Dermis microvascular lymphatic vessel endothelial cell (primary cell): ENCODE results near the gene HPN. TPM values are rescaled to one million over a fixed set of nuclear protein-coding genes. Genes with fewer than 3 reads are reported as not detected.
"Not testable (repeated sequence)": the region's sequence is repeated elsewhere in the genome, so short reads cannot be mapped to it uniquely, and the experiment has no call there.

Source experiments
- DNase-seq, 2 donors: peaks; one replicate each; pipeline versions ENCODE4 v3.0.0 to v3.0.0-alpha.2; 2010; ENCODE audit warnings: low read depth in 2 of 2
- total RNA-seq: library from RNA; depleted of rRNA; stranded (reverse); fragments of >200 nt; gene quantifications from 2 replicates; pipeline ENCODE4 v1.2.1, GENCODE V29; 2014

Gene HPN
- total RNA-seq, 1 donor from 2014 or later: not detected

GRCh38 chr19:35042056-35042730 is 672 bp downstream of the HPN start:
- DNase-seq: no peak

DNA sequence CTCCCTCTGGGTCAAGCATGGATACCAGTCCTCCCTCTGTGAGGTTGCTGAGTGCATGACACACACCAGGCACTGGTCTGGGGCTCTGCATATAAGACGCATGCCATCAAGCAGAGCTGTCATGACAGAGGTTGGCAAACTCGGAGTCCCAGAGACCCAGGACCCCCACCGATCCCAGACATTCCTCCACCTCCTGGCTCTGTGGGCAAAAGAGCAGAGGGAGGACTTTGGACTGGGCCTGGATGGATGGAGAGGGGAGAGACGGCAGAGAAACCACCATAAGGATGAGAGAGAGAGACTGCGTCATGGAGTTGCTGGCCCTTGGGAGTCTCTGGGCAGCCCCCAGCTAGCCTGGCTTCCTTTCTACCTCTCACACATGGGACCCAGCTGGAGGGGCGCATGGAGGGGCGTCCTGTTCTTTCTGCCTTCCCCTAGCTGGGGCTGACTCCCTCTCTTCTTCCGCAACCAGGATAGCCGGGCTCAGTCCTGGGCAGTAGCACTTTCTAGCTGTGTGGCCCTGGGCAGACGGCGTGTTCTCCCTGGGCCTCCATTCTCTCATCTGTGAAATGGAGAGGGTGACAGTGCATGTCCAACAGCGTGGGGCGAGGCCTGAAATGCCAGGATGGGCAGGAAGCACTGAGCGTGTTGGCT is 1.6 kb downstream of the HPN start:
- no peak for DNase-seq

GRCh38 chr19:35043906-35044305 is 2.4 kb downstream of the HPN start:
- DNase-seq: no peak

- peak in 1 of 2 donors; percentile 44 for DNase-seq
These were observed 3.0 kb downstream of the HPN start for GRCh38 chr19:35044317-35045117.

- DNase-seq: peak; percentile 74 to 81
These were observed 4.3 kb downstream of the HPN start for GRCh38 chr19:35045667-35046300.

- no peak for DNase-seq
These were observed 4.9 kb downstream of the HPN start for GRCh38 chr19:35046461-35046860.

GRCh38 chr19:35048911-35049411 is 7.4 kb downstream of the HPN start:
- no peak for DNase-seq

DNA sequence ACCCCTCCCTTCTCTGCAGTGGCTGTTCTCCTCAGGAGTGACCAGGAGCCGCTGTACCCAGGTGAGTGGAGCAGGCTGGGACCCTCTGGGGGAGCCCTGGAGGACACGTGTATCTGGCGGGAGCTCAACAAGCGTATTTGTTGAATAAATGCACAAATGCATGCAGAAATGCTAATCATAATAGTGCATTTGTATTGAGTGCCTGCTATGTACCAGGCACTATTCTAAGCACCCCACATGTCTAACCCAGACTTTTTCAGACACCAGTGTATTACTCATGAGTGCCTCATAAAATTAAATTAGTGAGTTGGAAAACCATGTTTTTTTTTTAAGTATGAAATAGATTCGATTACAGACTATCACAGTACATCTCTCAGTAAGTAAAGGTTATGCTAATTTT is 7.9 kb downstream of the HPN start:
- no peak for DNase-seq

- not testable (repeated sequence) for DNase-seq
These were observed 9.1 kb downstream of the HPN start for GRCh38 chr19:35050662-35051061.

- DNase-seq: not testable (repeated sequence)
These were observed 9.7 kb downstream of the HPN start for GRCh38 chr19:35051268-35051667.

DNA sequence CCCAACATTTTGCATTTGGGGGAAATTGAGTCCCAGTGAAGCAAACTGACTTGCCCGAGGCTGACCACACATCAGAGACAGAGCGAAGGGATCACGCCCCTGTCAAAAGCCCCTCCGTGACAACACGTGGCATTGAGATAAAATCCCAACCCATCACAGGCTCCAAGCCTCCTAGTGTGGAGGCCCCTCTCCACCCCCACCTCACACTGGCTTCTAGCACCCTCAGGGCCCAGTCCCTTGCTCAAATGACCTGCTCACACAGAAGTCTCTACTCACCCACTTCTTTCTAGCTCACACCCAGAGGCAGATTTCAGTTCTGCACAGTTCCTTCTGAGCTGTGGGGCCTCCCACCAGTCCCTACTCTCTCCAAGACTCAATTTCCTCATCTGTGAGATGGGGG is 10.3 kb downstream of the HPN start:
- no peak for DNase-seq

DNA sequence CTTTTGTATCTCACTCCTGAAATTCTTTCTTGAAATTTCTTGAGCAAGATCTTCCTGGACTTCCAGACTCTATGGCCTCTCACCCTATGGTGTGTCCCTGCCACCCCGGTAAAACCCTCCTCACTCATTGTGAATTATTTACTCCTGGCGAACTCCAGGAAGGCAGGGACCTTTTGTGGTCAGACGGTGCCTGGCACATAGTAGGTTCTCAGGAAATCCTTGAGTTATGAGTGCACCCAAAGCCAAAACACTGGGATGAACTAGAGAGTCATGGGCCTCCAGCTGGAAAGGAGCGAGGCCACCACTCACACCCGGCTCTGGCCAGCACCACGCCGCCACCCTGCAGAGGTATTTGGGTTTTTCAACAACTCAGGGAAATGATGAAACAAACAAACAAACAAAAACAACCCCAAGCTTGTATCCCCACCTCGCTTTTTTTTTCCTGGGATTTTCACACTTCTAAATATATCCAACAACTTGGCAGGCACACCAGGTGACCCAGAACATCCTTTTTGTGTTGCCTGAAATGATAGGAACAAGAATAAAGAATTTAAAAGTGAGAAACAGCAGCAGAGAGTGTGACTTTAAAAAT is 11.2 kb downstream of the HPN start:
- DNase-seq: no peak

DNA sequence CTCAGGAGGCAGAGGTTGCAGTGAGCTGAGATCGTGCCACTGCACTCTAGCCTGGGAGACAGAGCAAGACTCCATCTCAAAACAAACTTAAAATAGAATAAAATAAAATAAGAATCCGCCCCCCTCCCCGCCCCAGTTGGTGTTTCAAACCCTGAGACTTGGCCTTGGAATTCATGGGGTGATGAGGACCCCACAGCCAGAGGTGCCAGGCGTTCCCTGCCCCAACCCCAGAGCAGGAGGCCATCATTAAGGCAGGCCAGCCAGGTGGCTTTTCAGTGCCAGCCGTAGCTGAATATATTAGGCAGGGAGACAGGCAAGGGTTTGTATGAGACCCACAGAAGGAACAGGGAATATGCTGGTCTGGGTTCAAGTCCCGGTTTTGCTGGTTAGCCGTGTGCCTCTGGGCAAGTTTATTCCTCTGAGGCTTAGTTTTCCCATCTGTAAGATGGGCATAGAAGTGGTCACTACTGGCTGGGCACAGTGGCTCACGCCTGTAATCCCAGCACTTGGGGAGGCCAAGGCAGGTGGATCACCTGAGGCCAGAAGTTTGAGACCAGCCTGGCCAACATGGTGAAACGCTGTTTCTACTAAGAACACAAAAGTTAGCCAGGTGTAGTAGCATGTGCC is 12.3 kb downstream of the HPN start:
- no peak for DNase-seq

DNA sequence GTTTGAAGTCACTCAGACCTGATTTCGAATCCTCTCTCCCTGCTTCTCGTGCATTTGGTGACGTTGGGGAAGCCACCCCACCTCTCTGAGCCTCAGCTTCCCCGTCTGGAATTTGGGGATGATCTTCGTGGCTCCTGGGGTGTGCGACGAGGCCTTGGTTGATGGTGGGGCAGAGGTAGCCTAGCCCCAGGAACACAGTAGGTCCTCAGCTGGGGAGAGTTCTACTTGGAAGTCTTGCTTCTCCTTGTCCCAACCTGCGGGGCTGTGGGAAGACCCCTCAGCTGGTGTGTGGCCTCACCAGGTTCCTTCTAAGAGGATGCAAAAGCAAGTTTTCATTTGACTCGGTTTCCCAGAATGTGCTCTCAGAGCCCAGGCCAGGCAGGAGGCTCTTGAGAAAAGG is 13.1 kb downstream of the HPN start:
- no peak for DNase-seq

DNA sequence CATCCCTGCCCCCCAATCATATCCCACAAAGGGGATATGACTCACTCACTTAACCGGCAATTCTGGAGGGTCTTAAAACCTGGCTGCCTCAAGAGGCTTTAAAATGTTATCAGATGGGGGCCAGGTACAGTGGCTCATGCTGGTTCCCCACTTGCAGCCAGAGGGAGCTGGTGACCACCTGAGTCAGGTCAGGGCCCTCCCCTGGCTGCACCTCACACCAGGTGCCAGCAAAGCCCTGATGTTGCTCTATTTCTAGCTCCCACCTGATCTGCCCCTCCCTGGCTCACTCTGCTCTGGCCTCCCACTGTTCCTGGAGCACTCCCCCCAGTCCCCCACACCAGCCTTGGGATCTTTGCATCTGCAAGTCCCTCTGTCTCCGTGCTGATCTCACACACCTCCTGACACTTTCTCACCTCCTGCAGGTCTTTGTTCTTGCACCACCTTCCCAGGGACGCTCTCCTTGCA is 14.2 kb downstream of the HPN start:
- no peak for DNase-seq

GRCh38 chr19:35056513-35057063 is 15.1 kb downstream of the HPN start:
- DNase-seq: no peak

GRCh38 chr19:35058370-35058769 is 16.8 kb downstream of the HPN start:
- no peak for DNase-seq

DNA sequence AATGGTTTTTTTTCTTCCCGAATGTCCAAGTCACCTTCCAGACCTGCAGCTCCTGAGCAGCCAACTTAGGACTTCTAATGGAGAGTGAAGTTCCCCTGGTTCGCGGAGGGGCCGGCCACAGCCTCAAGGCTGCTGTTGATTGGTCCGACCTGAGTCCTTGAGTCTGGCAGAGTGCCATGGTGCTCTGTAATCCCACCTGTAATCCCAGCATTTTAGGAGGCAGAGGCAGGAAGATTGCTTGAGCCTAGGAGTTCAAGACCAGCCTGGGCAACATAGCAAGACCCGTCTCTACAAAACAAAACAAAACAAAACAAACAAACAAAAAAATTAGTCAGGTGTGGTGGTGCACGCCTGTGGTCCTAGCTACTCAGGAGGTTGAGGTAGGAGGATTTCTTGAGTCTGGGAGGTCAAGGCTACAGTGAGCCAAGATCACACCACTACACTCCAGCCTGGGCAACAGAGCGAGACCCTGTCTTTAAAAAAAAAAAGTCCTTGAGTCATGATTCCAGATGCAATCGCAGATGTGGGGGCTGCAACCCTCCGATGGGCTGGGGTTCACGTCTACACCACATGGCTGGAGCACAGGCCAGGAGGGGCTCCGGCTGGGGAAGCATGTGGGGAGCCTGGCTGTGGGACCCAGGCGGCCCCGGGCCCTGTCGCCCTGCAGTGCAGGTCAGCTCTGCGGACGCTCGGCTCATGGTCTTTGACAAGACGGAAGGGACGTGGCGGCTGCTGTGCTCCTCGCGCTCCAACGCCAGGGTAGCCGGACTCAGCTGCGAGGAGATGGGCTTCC is 17.7 kb downstream of the HPN start:
- DNase-seq: no peak

DNA sequence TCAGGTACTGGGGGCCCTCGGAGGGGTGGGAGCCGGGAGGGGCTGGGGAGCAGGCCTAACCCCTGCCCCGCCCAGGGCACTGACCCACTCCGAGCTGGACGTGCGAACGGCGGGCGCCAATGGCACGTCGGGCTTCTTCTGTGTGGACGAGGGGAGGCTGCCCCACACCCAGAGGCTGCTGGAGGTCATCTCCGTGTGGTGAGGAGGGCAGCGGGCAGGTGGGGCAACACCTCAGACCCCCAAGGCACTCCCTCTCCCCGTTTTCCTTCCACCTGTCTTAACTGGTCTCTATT is 18.2 kb downstream of the HPN start:
- DNase-seq: no peak
